H1 (cell line): ENCODE results near the gene GUCY2D. TPM values are rescaled to one million over a fixed set of nuclear protein-coding genes. Genes with fewer than 3 reads are reported as not detected.

Experiments
- CTCF ChIA-PET: fragments of 300-600 bp; sonication (Branson Sonifier 250); formaldehyde crosslinking; loops from one replicate; lab custom pipeline; 2021; ENCODE audit not compliant: partially characterized antibody; lab: Charles Lee
- POLR2A ChIA-PET: fragments of 300-600 bp; sonication (Branson Sonifier 250); formaldehyde crosslinking; loops from one replicate; lab custom pipeline; 2021; ENCODE audit warnings: inconsistent platforms; ENCODE audit not compliant: partially characterized antibody; lab: Charles Lee
- DNase-seq, 2 experiments: peaks; one replicate each; pipeline versions ENCODE4 v3.0.0 to v3.0.0-alpha.2; 2010 to 2022; ENCODE audit warnings: low spot score in 2 of 2, low read depth in 1 of 2, mixed read lengths in 1 of 2
- FAIRE-seq: peaks from 2 replicates; lab custom pipeline; 2011; peaks lifted over from hg19 to GRCh38; lab: Jason Lieb, UNC
- H2AFZ ChIP-seq: 2 replicates; pipeline ENCODE4 v1.8.1; 2012; ENCODE audit warnings: low read length, inconsistent platforms
- H2AK5ac ChIP-seq: 2 replicates; pipeline ENCODE4 v1.6.1; 2013; ENCODE audit warnings: low read depth, low read length
- H2BK120ac ChIP-seq: replicated peaks from 2 replicates; pipeline ENCODE3; 2013; ENCODE audit warnings: low read depth, low read length, inconsistent platforms
- H2BK12ac ChIP-seq: 2 replicates; pipeline ENCODE4 v1.6.1; 2013; ENCODE audit warnings: low read depth, low read length
- H2BK15ac ChIP-seq: 2 replicates; pipeline ENCODE4 v1.6.1; 2013; ENCODE audit warnings: low read length
- H2BK20ac ChIP-seq: 2 replicates; pipeline ENCODE4 v1.6.1; 2013; ENCODE audit warnings: low read length
- H2BK5ac ChIP-seq: 2 replicates; pipeline ENCODE4 v1.6.1; 2013; ENCODE audit warnings: low read depth, low read length
- H3K14ac ChIP-seq: 2 replicates; pipeline ENCODE4 v1.6.1; 2013; ENCODE audit warnings: inconsistent platforms; ENCODE audit not compliant: insufficient read length
- H3K18ac ChIP-seq: 2 replicates; pipeline ENCODE4 v1.6.1; 2013; ENCODE audit warnings: low read length; ENCODE audit errors: extremely low read depth
- H3K23ac ChIP-seq: 2 replicates; pipeline ENCODE4 v1.6.1; 2013; ENCODE audit warnings: inconsistent platforms; ENCODE audit not compliant: insufficient read length
- H3K23me2 ChIP-seq: 2 replicates; pipeline ENCODE4 v1.6.1; 2013; ENCODE audit warnings: low read depth, low read length
- H3K27ac ChIP-seq: 2 replicates; pipeline ENCODE4 v1.6.1; 2011; ENCODE audit warnings: low read depth, low read length, inconsistent platforms
- H3K27me3 ChIP-seq, 4 experiments: replicated peaks in 1 of 4; 1 replicate in 1 of 4; 2 replicates in 3 of 4; pipeline versions ENCODE4 v1.6.1 to v1.8.1; 2011 to 2013; ENCODE audit warnings: low read length in 3 of 4, mild to moderate bottlenecking in 3 of 4, inconsistent platforms in 2 of 4, mixed read lengths in 2 of 4, moderate library complexity in 1 of 4; ENCODE audit not compliant: control insufficient read depth in 3 of 4, insufficient read depth in 3 of 4; ENCODE audit errors: extremely low read depth in 1 of 4
- H3K36me3 ChIP-seq, 4 experiments: 2 replicates each; pipeline versions ENCODE4 v1.6.1 to v1.8.1; 2011 to 2013; ENCODE audit warnings: mild to moderate bottlenecking in 4 of 4, low read length in 3 of 4, moderate library complexity in 2 of 4, control low read depth in 1 of 4, inconsistent platforms in 1 of 4; ENCODE audit not compliant: insufficient read depth in 4 of 4, control insufficient read depth in 2 of 4
- H3K4ac ChIP-seq: replicated peaks from 2 replicates; pipeline ENCODE3; 2013; ENCODE audit warnings: low read length, low read depth, mixed read lengths, inconsistent platforms; ENCODE audit not compliant: insufficient read length
- H3K4me1 ChIP-seq, 4 experiments: replicated peaks in 1 of 4; 1 replicate in 1 of 4; 2 replicates in 3 of 4; pipeline versions ENCODE4 v1.6.1 to v1.8.1; 2011 to 2013; ENCODE audit warnings: low read length in 3 of 4, inconsistent platforms in 2 of 4, mixed read lengths in 1 of 4; ENCODE audit not compliant: insufficient read depth in 4 of 4, control insufficient read depth in 3 of 4
- H3K4me2 ChIP-seq, 2 experiments: 2 replicates each; pipeline versions ENCODE4 v1.6.1 to v1.8.1; 2011 to 2013; ENCODE audit warnings: low read depth in 2 of 2, low read length in 2 of 2, control low read depth in 1 of 2, inconsistent platforms in 1 of 2, mild to moderate bottlenecking in 1 of 2; ENCODE audit not compliant: insufficient read depth in 1 of 2
- H3K4me3 ChIP-seq, 4 experiments: fragments of 200-600, 300-600 bp in 1 of 4; sonication (generic), shearing (Covaris generic), sonication (Bioruptor Twin) in 1 of 4; 2 replicates each; pipeline versions ENCODE4 v1.5.1 to v1.8.1; 2011 to 2016; ENCODE audit warnings: low read length in 4 of 4, low read depth in 3 of 4, control low read depth in 2 of 4, inconsistent platforms in 2 of 4, mild to moderate bottlenecking in 2 of 4, mixed read lengths in 1 of 4, moderate library complexity in 1 of 4; ENCODE audit not compliant: insufficient read depth in 2 of 4; ENCODE audit errors: extremely low read depth in 1 of 4
- H3K56ac ChIP-seq: replicated peaks from 2 replicates; pipeline ENCODE3; 2013; ENCODE audit warnings: low read depth, mild to moderate bottlenecking, mixed read lengths, low read length, inconsistent platforms; ENCODE audit not compliant: insufficient read length
- H3K79me1 ChIP-seq: 2 replicates; pipeline ENCODE4 v1.6.1; 2013; ENCODE audit warnings: low read depth, low read length, control low read depth
- H3K79me2 ChIP-seq, 2 experiments: 2 replicates each; pipeline versions ENCODE4 v1.6.1 to v1.8.1; 2012 to 2013; ENCODE audit warnings: low read length in 2 of 2, mild to moderate bottlenecking in 2 of 2, inconsistent platforms in 1 of 2; ENCODE audit not compliant: insufficient read depth in 2 of 2, control insufficient read depth in 1 of 2
- H3K9ac ChIP-seq, 4 experiments: replicated peaks in 1 of 4; 1 replicate in 1 of 4; 2 replicates in 3 of 4; pipeline versions ENCODE4 v1.6.1 to v1.8.1; 2011 to 2013; ENCODE audit warnings: low read depth in 3 of 4, low read length in 3 of 4, control low read depth in 2 of 4, mild to moderate bottlenecking in 2 of 4, moderate library complexity in 2 of 4, inconsistent platforms in 1 of 4; ENCODE audit errors: extremely low read depth in 1 of 4
- H3K9me3 ChIP-seq, 2 experiments: 2 replicates each; pipeline versions ENCODE4 v1.6.1 to v1.8.1; 2012 to 2013; ENCODE audit warnings: mild to moderate bottlenecking in 2 of 2, moderate library complexity in 2 of 2, control low read depth in 1 of 2, inconsistent platforms in 1 of 2, low read depth in 1 of 2, low read length in 1 of 2, mixed read lengths in 1 of 2; ENCODE audit not compliant: insufficient read depth in 2 of 2
- H4K20me1 ChIP-seq, 2 experiments: replicated peaks in 1 of 2; 2 replicates each; pipeline versions ENCODE3 to v1.8.1; 2011 to 2013; ENCODE audit warnings: inconsistent platforms in 2 of 2, low read length in 2 of 2, mild to moderate bottlenecking in 1 of 2; ENCODE audit not compliant: insufficient read depth in 2 of 2, control insufficient read depth in 1 of 2
- H4K5ac ChIP-seq: 2 replicates; pipeline ENCODE4 v1.6.1; 2013; ENCODE audit warnings: low read length, low read depth, mixed read lengths, inconsistent platforms; ENCODE audit not compliant: insufficient read length
- H4K8ac ChIP-seq: 2 replicates; pipeline ENCODE4 v1.8.0; 2013; ENCODE audit warnings: mild to moderate bottlenecking, moderate library complexity, low read length, inconsistent platforms; ENCODE audit not compliant: insufficient read depth; ENCODE audit errors: extremely low read depth
- H4K91ac ChIP-seq: replicated peaks from 2 replicates; pipeline ENCODE3; 2013; ENCODE audit warnings: low read length, mixed read lengths, inconsistent platforms; ENCODE audit not compliant: insufficient read length
- CBX5 ChIP-seq: fragments of 300-800, 300-1000 bp; sonication (generic); IDR thresholded peaks from 2 replicates; pipeline ENCODE4 v1.7.1; 2016; ENCODE audit warnings: antibody characterized with exemption, low read length, low read depth
- EZH2 ChIP-seq: fragments of 200-600 bp; sonication (generic); IDR thresholded peaks from 2 replicates; pipeline ENCODE4 v1.7.1; 2012; ENCODE audit warnings: low read depth, mild to moderate bottlenecking, moderate library complexity, low read length, inconsistent platforms; ENCODE audit not compliant: severe bottlenecking
- NRF1 ChIP-seq: IDR thresholded peaks from 2 replicates; pipeline ENCODE4 v1.6.1; 2011; ENCODE audit warnings: mild to moderate bottlenecking, low read depth, low read length, improper control_type of control experiment
- POLR2A ChIP-seq, 2 experiments: IDR thresholded peaks; 1 replicate in 1 of 2; 2 replicates in 1 of 2; pipeline ENCODE4 v1.6.1; 2011; ENCODE audit warnings: low read depth in 2 of 2, low read length in 2 of 2, mild to moderate bottlenecking in 2 of 2; ENCODE audit errors: control extremely low read depth in 1 of 2
- RAD21 ChIP-seq, 2 experiments: IDR thresholded peaks in 1 of 2; conservative IDR thresholded peaks in 1 of 2; 2 replicates each; pipeline ENCODE4 v1.6.1; 2011; ENCODE audit warnings: low read depth in 2 of 2, low read length in 2 of 2, improper control_type of control experiment in 1 of 2, inconsistent platforms in 1 of 2, mild to moderate bottlenecking in 1 of 2, moderate library complexity in 1 of 2
- RFX5 ChIP-seq: IDR thresholded peaks from 2 replicates; pipeline ENCODE4 v1.6.1; 2011; ENCODE audit warnings: low read depth, low read length, improper control_type of control experiment, borderline replicate concordance
- YY1 ChIP-seq: IDR thresholded peaks from 2 replicates; pipeline ENCODE4 v1.6.1; 2011; ENCODE audit warnings: low read depth, mild to moderate bottlenecking, low read length
- WGBS, 2 experiments: shearing (Covaris generic) in 1 of 2; methylation state at CpG; one replicate each; pipeline versions ENCODE4 v1.1.6 to v1.1.7; 2013 to 2015; ENCODE audit warnings: low lambda C conversion rate in 2 of 2, mixed read lengths in 2 of 2, inconsistent platforms in 1 of 2, low coverage in 1 of 2, missing lambda C conversion rate in 1 of 2; ENCODE audit not compliant: insufficient replicate concordance in 2 of 2, insufficient coverage in 1 of 2, insufficient read length in 1 of 2; ENCODE audit errors: extremely low coverage in 1 of 2, missing lambda C conversion rate in 1 of 2; 5-methylcytosine and 5-hydroxymethylcytosine counted together
- polyA plus RNA-seq, 7 experiments: library from polyadenylated mRNA; depleted of rRNA in 3 of 7; stranded (reverse) in 5 of 7; unstranded in 2 of 7; fragments of >200 nt in 5 of 7; fragments of 200-250 nt in 2 of 7; gene quantifications; 1 replicate in 5 of 7; 2 replicates in 1 of 7; 4 replicates in 1 of 7; pipeline versions ENCODE4 v1.2.1 to v1.2.3, GENCODE V29; 2011 to 2013; ENCODE audit warnings: missing spikeins in 2 of 7, mixed read lengths in 2 of 7
- total RNA-seq: library from RNA; stranded (reverse); fragmentation: NEBNext Ultra II Directional; extraction: Animal tissue kit (Norgen Biotek cat#: 25700); gene quantifications from 2 replicates; pipeline ENCODE4 v1.2.1, GENCODE V29; 2021
- TF ChIP-seq, protein P1 (sequence below): IDR thresholded peaks from 2 replicates; pipeline ENCODE4 v1.6.1; 2012; ENCODE audit warnings: low read length, inconsistent platforms

The GUCY2D gene
- total and polyA plus RNA-seq, 2 of the 8 experiments (the other 6 are each of a cell fraction or from before 2014, with no cell fraction given) = 0.20 to 0.48 TPM

DNA sequence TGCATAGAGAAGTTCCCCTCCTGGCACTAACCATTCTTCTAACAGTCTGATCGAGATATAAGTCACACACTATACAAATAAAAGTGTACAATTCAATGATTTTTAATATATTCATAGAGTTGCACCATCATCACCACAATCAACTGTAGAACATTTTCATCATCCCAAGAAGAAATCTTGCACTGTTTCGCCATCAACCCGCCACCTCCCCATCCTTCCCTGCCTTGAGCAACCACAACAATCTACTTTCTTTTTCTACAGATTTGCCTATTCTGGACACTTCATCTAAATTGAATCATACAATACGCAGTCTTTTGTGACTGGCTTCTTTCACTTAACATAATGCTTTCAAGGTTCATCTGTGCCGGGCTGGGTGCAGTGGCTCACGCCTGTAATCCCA lies 33.0 kb upstream of the GUCY2D start:
- Histone ChIP-seq H2BK12ac (no peak overlapping the region), H3K23me2 (no peaks in the 10 kb centered on the region), H3K79me2 (no peaks in the 10 kb centered on the region), H3K23ac (no peak overlapping the region), H3K27me3 (no peaks in the 10 kb centered on the region), H4K8ac (no peak overlapping the region), H3K4me2 (no peak overlapping the region), H2AK5ac (no peak overlapping the region), H3K9ac (no peak overlapping the region), H3K4me1 (no peaks in the 10 kb centered on the region), H3K4ac (no peak overlapping the region), H4K91ac (no peak overlapping the region), H4K20me1 (no peaks in the 10 kb centered on the region), H3K4me3 (no peak overlapping the region), H3K36me3 (no peaks in the 10 kb centered on the region), H3K56ac (no peak overlapping the region), H3K9me3 (peaks cover 0 to 4% of the 10 kb centered on the region in 2 experiments; a peak in 1 of 4 replicates), H4K5ac (no peak overlapping the region), H2BK5ac (no peak overlapping the region), H3K18ac (no peak overlapping the region), H2BK120ac (no peak overlapping the region), H3K14ac (no peak overlapping the region), H2AFZ (no peak overlapping the region), H2BK15ac (no peak overlapping the region), H2BK20ac (no peak overlapping the region), H3K79me1 (no peaks in the 10 kb centered on the region), H3K27ac (no peak overlapping the region)
- WGBS, 2 experiments = 92% methylated on average over 6 of the region's 6 CpGs; no CpG with 5 or more reads in 1 of the 2 experiments
- TF ChIP-seq EZH2 = no peak
- no peak for TF ChIP-seq NRF1
- TF ChIP-seq, protein P1, sequence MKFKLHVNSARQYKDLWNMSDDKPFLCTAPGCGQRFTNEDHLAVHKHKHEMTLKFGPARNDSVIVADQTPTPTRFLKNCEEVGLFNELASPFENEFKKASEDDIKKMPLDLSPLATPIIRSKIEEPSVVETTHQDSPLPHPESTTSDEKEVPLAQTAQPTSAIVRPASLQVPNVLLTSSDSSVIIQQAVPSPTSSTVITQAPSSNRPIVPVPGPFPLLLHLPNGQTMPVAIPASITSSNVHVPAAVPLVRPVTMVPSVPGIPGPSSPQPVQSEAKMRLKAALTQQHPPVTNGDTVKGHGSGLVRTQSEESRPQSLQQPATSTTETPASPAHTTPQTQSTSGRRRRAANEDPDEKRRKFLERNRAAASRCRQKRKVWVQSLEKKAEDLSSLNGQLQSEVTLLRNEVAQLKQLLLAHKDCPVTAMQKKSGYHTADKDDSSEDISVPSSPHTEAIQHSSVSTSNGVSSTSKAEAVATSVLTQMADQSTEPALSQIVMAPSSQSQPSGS = no peak
- TF ChIP-seq POLR2A (IDR thresholded peaks at IDR 0.05; ENCODE audit: control extremely low read depth in 1 of 2, low read depth in 2 of 2, low read length in 2 of 2) = no peak
- TF ChIP-seq RAD21 (IDR thresholded peaks at IDR 0.05 in 1 of 2, conservative IDR thresholded peaks at IDR 0.05 in 1 of 2; ENCODE audit: low read depth in 2 of 2, low read length in 2 of 2) = no peak
- TF ChIP-seq CBX5 = no peak
- TF ChIP-seq RFX5 = no peak
- TF ChIP-seq YY1 = no peak
- CTCF ChIA-PET = interaction anchor here (0.9 to 7.1 kb wide), 3 partner anchors 8 to 28 kb away, joined by 3 to 104 read pairs (median 4); no protein-coding TSS in a partner anchor
- POLR2A ChIA-PET = interaction anchor here (1.1 kb wide), 1 partner anchor 8 kb away, joined by 3 read pairs; no protein-coding TSS in a partner anchor
- FAIRE-seq (no peak), DNase-seq (no peak)
